Activated T-cell treated with anti-CD3 and anti-CD28 coated beads, Interleukin-2, amount 50 U/mL, for 24 hours (primary cell): ENCODE measurements around the gene MBNL1.

ENCODE experiments used
- DNase-seq: peaks from one replicate; pipeline ENCODE4 v3.0.0-alpha.2; 2020
- H3K27ac Mint-ChIP-seq: 2 replicates; pipeline ENCODE4 v1.8.0; 2020; ENCODE audit warnings: mild to moderate bottlenecking, mixed read lengths
- H3K27me3 Mint-ChIP-seq: 2 replicates; pipeline ENCODE4 v1.8.0; 2020; ENCODE audit warnings: mixed read lengths
- H3K36me3 Mint-ChIP-seq: 2 replicates; pipeline ENCODE4 v1.8.0; 2020; ENCODE audit warnings: low read depth, mixed read lengths
- H3K4me1 Mint-ChIP-seq: 2 replicates; pipeline ENCODE4 v1.8.0; 2020; ENCODE audit warnings: low read depth, mixed read lengths
- H3K4me3 Mint-ChIP-seq: 2 replicates; pipeline ENCODE4 v1.8.0; 2020; ENCODE audit warnings: mild to moderate bottlenecking, moderate library complexity, mixed read lengths
- H3K9me3 Mint-ChIP-seq: 2 replicates; pipeline ENCODE4 v1.8.0; 2020; ENCODE audit warnings: mixed read lengths

Gene MBNL1

GRCh38 chr3:152338159-152338720 is 69.5 kb downstream of the MBNL1 start:
- H3K36me3 Mint-ChIP-seq, result peaks cover 91% of the 10 kb centered on the region
- DNase-seq, result no peak
- peak overlapping the region; percentile 30 for H3K27ac Mint-ChIP-seq
- H3K9me3 Mint-ChIP-seq, result no peaks in the 10 kb centered on the region
- H3K4me3 Mint-ChIP-seq, result no peak overlapping the region
- H3K27me3 Mint-ChIP-seq, result no peaks in the 10 kb centered on the region
- H3K4me1 Mint-ChIP-seq, result peaks cover 81% of the 10 kb centered on the region

GRCh38 chr3:152339881-152340505 is 71.3 kb downstream of the MBNL1 start:
- H3K36me3 Mint-ChIP-seq, result peaks cover 90% of the 10 kb centered on the region
- no peaks in the 10 kb centered on the region for H3K27me3 Mint-ChIP-seq
- H3K4me3 Mint-ChIP-seq, result no peak overlapping the region
- no peaks in the 10 kb centered on the region for H3K9me3 Mint-ChIP-seq
- H3K27ac Mint-ChIP-seq, result peak overlapping the region; percentile 74
- H3K4me1 Mint-ChIP-seq, result peaks cover 78% of the 10 kb centered on the region
- DNase-seq, result no peak

DNA sequence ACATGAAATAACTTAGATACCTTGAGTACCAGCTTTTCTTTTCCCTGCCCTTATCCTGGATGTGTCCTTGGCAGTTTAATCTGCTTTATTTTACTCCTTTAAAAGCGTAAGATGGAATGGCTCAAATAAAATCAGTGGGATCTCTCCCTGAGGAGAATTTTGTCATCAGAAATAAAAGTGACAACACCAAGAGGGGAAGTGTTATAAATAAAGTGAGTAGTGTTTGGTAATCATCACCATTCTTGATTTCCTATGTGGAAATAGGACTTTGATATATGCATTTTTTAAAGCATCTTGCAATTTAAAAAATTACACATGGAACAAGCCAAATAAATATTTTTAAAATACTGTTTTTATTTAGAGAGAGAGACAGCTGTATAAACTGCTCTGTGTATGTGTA is 76.5 kb downstream of the MBNL1 start:
- peak overlapping the region; percentile 17 for H3K27ac Mint-ChIP-seq
- no peaks in the 10 kb centered on the region for H3K27me3 Mint-ChIP-seq
- H3K4me3 Mint-ChIP-seq, result no peak overlapping the region
- peaks cover 60% of the 10 kb centered on the region for H3K36me3 Mint-ChIP-seq
- peaks cover 49% of the 10 kb centered on the region for H3K4me1 Mint-ChIP-seq
- no peak for DNase-seq
- H3K9me3 Mint-ChIP-seq, result no peaks in the 10 kb centered on the region

DNA sequence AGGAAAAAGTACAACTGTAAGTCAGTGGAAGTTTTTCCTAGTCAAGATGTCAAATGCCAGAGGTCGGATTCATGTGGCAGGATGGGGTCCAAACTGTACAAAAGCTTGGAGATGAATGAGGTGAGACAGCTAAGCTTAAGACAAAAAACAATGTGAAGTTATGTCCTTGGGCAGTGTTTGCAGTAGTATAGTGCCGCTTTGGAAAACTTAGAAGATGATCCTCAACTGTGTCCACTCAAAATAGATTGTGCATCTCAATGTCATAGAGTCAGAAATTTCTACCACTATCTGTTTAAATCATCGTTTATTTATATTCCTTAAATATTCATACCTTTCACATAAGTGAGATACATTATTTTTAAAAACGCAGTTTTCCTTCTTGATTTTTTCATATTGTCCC is 77.3 kb downstream of the MBNL1 start:
- Mint-ChIP-seq H3K4me3 (no peak overlapping the region), H3K27me3 (no peaks in the 10 kb centered on the region), H3K27ac (peak overlapping the region; percentile 72), H3K36me3 (peaks cover 54% of the 10 kb centered on the region), H3K9me3 (no peaks in the 10 kb centered on the region), H3K4me1 (peaks cover 47% of the 10 kb centered on the region)
- no peak for DNase-seq

GRCh38 chr3:152346740-152347139 is 78.0 kb downstream of the MBNL1 start:
- no peaks in the 10 kb centered on the region for H3K27me3 Mint-ChIP-seq
- DNase-seq, result no peak
- no peaks in the 10 kb centered on the region for H3K9me3 Mint-ChIP-seq
- no peak overlapping the region for H3K27ac Mint-ChIP-seq
- no peak overlapping the region for H3K4me3 Mint-ChIP-seq
- peaks cover 53% of the 10 kb centered on the region for H3K36me3 Mint-ChIP-seq
- H3K4me1 Mint-ChIP-seq, result peaks cover 48% of the 10 kb centered on the region

DNA sequence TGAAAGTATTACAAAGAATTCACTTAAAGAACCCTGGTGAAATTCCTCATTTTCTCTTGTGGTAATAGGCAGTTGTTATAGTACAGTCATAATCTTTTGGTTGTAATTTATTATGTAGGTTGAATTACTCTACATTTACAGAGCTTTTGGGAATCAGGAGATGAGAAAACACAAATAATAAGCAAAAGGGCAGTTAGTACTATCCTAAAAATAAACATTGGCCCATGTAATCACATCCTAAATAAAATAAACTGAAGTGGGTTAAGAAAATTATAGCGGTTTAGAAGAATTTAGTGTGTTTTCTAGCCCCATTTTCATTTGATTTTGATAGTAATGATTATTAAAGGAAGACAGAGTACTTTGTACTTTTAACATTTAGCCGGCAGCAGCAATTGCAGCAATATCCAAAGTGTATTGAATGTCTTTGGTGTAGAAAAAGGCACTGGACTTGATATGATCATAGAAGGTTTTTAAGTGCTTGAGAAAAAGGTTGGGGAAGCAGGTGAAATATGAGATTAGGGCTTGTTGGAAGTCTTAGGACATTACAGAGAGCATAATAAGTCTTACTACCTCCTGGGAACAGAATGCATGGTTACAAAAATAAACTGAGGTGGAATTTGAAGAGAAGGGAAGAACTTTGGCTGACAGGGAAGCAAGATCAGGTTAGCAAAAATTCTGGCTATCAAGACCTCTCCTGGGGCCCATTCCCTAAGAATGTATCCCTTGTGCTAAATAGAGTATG is 79.9 kb downstream of the MBNL1 start:
- Mint-ChIP-seq H3K4me1 (peaks cover 50% of the 10 kb centered on the region), H3K36me3 (peaks cover 54% of the 10 kb centered on the region), H3K27me3 (no peaks in the 10 kb centered on the region), H3K4me3 (no peak overlapping the region), H3K27ac (no peak overlapping the region), H3K9me3 (no peaks in the 10 kb centered on the region)
- DNase-seq, result no peak

DNA sequence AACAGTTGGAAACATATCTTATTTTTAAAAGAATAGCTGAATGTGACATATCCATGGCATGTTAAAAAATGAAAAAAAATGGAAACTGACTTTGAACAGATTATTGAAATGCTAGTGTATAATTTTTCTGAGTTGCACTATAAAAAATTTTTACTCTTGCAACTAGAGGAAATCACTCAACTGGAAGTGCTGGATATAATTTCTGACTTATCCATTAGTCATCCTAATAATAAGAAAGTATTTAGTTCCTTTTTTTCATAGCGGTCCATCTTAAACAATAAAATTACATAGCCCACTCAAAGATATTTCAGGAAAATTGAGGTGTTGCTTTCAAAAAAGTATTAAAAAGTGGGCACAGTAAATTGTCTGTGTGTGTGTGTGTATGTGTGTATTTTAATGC is 80.7 kb downstream of the MBNL1 start:
- Mint-ChIP-seq H3K4me1 (peaks cover 50% of the 10 kb centered on the region), H3K27me3 (no peaks in the 10 kb centered on the region), H3K9me3 (no peaks in the 10 kb centered on the region), H3K4me3 (no peak overlapping the region), H3K36me3 (peaks cover 55% of the 10 kb centered on the region), H3K27ac (no peak overlapping the region)
- no peak for DNase-seq

DNA sequence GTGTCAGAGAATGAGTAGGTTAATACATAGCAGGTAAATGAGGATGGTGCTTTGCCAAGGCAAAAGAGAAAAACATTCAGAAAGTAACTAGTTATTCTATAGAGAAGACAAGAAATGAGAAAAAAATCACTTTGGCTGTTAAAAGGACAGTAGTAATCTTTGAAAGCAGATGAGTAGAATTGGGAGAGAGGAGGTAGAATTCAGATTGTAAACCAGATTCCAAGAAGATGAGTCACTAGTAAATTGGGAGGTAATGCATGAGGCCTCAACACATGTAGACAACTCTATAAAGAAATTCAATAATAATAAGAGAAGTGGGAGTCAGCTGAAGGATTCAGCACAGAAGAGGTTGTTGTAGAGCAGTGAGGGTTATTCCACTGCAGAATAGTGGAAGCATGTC is 81.4 kb downstream of the MBNL1 start:
- Mint-ChIP-seq H3K4me1 (peaks cover 50% of the 10 kb centered on the region), H3K4me3 (no peak overlapping the region), H3K36me3 (peaks cover 55% of the 10 kb centered on the region), H3K9me3 (no peaks in the 10 kb centered on the region), H3K27ac (no peak overlapping the region), H3K27me3 (no peaks in the 10 kb centered on the region)
- DNase-seq, result no peak

DNA sequence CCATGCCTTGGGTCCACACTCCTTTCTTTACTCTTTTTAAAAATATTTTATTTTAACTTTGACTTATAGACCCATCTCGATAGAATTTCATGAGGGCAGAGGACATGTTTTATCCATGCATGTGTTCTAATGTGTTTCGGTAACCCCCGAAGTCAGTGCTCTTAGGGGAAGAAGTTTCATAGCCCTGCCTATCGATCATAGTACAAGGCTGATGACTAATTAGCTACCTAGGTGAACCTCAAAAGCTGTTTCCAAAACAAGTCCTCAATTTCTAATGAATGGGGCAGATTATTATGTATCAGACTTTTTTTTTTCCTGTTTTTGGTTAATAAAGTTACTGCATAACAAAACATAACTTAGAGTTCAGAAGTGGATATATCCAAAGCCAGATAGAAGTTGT is 82.0 kb downstream of the MBNL1 start:
- Mint-ChIP-seq H3K4me1 (peaks cover 51% of the 10 kb centered on the region), H3K27ac (peak overlapping the region; percentile 71), H3K36me3 (peaks cover 58% of the 10 kb centered on the region), H3K9me3 (no peaks in the 10 kb centered on the region), H3K4me3 (no peak overlapping the region), H3K27me3 (no peaks in the 10 kb centered on the region)
- no peak for DNase-seq

DNA sequence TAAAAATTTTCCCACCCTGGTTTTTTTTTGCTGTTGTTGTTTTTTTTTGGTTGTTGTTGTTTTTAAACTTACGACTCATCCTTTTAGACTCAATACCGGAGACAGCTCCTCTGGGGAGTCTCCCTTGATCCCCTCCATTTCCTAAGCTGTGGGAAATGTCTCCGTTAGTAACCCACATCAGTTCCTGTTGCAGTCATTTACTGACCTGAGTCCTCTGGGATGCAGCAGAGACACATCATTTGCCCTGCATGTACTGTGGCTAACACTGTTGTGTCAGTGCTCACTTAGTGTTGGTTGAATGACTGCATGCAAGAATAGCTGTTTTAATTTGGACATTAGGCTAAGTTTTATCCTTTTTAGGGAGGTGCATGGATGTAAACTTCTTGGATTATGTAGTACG is 83.8 kb downstream of the MBNL1 start:
- DNase-seq, result no peak
- Mint-ChIP-seq H3K9me3 (no peaks in the 10 kb centered on the region), H3K27me3 (no peaks in the 10 kb centered on the region), H3K27ac (peak overlapping the region; percentile 84), H3K4me3 (no peak overlapping the region), H3K4me1 (peaks cover 59% of the 10 kb centered on the region), H3K36me3 (peaks cover 60% of the 10 kb centered on the region)

DNA sequence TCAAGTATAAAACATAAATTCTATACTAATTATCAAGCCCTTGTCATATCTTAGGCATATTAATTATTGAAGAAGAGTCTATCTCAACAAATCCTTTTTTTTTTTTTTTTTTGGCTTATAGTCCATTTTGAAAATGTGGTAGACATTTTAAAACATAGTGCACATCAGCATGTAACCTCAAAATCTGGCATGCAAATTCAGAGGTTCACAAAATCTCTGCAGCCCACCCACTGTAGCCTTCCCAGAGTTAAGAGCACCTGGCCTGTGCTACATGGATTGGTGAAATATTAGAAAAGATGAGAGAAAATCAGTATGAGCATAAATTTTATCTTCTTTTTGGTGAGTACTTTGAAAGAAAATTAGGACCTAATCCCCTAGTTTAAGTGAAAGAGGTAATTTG is 84.8 kb downstream of the MBNL1 start:
- Mint-ChIP-seq H3K27me3 (no peaks in the 10 kb centered on the region), H3K27ac (peak overlapping the region; percentile 66), H3K36me3 (peaks cover 63% of the 10 kb centered on the region), H3K4me1 (peaks cover 66% of the 10 kb centered on the region), H3K9me3 (no peaks in the 10 kb centered on the region), H3K4me3 (no peak overlapping the region)
- no peak for DNase-seq

DNA sequence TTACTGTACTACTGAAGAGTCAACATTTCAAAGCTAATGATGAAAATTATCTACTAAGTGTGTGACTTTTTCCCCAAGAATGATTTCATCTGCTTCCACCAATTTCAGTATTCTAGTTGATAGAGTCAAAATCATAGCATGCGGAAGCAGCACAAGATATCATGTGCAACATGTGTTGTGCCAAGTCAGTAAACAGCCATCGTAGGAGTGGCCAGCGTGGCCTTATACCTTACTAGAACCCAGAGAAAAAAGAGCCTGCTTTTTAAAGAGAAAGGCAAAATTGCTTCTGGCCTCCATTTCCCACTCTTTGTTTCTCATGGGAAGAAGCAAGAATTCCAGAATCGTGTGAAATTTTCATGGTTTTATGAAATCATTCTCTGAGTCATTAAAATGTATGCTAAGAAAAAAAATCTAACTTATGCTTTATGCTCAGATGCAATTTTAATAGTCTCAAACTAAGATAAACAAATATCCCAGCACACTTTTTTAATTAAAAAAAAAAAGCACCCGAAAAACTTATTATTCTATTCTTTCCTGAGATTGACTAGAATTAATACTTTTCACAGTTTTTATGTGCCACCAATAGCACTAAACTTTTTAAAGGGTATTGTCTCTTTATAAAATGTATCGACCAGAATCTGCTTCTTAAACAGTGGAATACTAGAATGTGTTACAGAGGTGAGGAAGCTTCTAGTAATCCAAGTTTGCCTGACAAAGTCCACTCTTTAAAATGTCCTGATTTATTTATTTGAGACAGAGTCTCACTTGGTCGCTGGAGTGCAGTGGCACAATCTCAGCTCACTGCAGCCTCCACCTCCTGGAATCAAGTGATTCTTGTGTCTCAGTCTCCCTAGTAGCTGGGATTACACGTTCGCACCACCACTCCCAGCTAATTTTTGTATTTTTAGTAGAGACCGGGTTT is 87.3 kb downstream of the MBNL1 start:
- H3K4me3 Mint-ChIP-seq, result no peak overlapping the region
- peak overlapping the region; percentile 84 for H3K27ac Mint-ChIP-seq
- H3K9me3 Mint-ChIP-seq, result no peaks in the 10 kb centered on the region
- no peaks in the 10 kb centered on the region for H3K27me3 Mint-ChIP-seq
- peaks cover 74% of the 10 kb centered on the region for H3K36me3 Mint-ChIP-seq
- DNase-seq, result no peak
- peaks cover 81% of the 10 kb centered on the region for H3K4me1 Mint-ChIP-seq

GRCh38 chr3:152356870-152357276 is 88.1 kb downstream of the MBNL1 start:
- Mint-ChIP-seq H3K36me3 (peaks cover 76% of the 10 kb centered on the region), H3K27me3 (no peaks in the 10 kb centered on the region), H3K27ac (peak overlapping the region; percentile 84), H3K4me3 (peak overlapping the region; percentile 8), H3K4me1 (peaks cover 85% of the 10 kb centered on the region), H3K9me3 (no peaks in the 10 kb centered on the region)
- DNase-seq, result no peak

DNA sequence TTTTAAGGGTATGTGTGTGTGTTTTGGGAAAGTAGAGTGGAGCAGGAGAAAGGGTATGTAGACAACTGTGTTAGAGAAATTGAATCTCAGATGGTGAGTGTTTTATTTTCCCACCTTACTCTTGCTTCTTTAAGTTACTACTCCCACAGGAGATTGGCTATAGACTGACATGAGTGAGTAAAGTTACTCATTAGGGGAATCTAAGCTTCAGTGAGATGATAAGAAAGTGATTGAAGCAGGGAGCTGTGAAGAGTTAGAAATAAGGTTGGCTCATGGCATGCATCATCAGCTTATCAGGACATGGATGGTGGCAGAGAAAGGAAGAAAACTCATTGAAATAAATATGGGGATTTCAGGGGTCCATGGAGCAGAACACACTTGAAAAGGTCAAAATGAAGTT is 88.9 kb downstream of the MBNL1 start:
- H3K4me1 Mint-ChIP-seq, result peaks cover 85% of the 10 kb centered on the region
- no peaks in the 10 kb centered on the region for H3K9me3 Mint-ChIP-seq
- peak overlapping the region; percentile 84 for H3K27ac Mint-ChIP-seq
- H3K36me3 Mint-ChIP-seq, result peaks cover 76% of the 10 kb centered on the region
- no peak for DNase-seq
- no peak overlapping the region for H3K4me3 Mint-ChIP-seq
- no peaks in the 10 kb centered on the region for H3K27me3 Mint-ChIP-seq
